ENCODE results near the gene ACADL.
A peak's percentile ranks its signal among the peaks of the same experiment; 100 is the strongest.

ACADL gene

DNA sequence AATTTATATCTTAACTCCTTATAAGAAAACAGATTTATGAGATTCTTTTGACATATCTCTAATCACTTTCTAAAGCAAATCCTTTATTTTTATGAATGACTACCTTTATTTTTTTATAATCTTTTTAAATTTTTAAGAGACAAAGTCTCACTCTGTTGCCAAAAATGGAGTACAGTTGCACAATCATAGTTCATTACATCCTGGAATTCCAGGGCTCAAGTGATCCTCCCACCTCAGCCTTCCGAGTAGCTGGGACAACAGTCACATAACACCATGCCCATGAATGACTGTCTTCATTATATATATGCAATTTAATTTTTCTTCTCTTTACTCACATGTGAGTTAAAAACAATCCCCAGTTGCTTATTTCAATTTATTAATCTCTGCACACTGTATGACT lies 21.7 kb downstream of the ACADL start:
- TF ChIP-seq, protein P1, sequence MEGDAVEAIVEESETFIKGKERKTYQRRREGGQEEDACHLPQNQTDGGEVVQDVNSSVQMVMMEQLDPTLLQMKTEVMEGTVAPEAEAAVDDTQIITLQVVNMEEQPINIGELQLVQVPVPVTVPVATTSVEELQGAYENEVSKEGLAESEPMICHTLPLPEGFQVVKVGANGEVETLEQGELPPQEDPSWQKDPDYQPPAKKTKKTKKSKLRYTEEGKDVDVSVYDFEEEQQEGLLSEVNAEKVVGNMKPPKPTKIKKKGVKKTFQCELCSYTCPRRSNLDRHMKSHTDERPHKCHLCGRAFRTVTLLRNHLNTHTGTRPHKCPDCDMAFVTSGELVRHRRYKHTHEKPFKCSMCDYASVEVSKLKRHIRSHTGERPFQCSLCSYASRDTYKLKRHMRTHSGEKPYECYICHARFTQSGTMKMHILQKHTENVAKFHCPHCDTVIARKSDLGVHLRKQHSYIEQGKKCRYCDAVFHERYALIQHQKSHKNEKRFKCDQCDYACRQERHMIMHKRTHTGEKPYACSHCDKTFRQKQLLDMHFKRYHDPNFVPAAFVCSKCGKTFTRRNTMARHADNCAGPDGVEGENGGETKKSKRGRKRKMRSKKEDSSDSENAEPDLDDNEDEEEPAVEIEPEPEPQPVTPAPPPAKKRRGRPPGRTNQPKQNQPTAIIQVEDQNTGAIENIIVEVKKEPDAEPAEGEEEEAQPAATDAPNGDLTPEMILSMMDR (conservative IDR thresholded peaks at IDR 0.05) = no peak
- TF ChIP-seq ZFX (IDR thresholded peaks at IDR 0.05) = no peak
- no peak overlapping the region; the same call in 1 of the 2 replicates for H3K27ac ChIP-seq

GRCh38 chr2:210203147-210203546 lies 22.1 kb downstream of the ACADL start:
- TF ChIP-seq, protein P1 (conservative IDR thresholded peaks at IDR 0.05) = no peak
- no peak for TF ChIP-seq ZFX (IDR thresholded peaks at IDR 0.05)
- no peak overlapping the region for H3K27ac ChIP-seq

DNA sequence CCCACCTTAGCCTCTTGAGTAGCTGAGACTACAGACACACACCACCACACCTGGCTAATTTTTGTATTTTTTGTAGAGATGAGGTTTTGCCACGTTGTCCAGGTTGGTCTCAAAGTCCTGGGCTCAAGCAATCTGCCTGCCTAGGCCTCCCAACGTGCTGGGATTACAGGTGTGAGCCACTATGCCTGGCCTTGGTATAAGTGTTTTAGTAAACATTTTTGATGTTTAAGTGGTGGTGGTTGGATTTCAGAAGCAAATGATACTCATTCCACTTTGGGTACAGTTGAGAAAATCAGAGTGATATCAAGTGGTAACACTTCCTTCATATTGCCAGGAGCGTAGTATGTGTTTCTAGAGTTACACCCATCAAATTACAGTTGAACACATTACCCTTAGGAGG lies 25.4 kb downstream of the ACADL start:
- peak overlapping the region; percentile 43; the same call in 1 of the 2 replicates for H3K27ac ChIP-seq
- TF ChIP-seq, protein P1 (conservative IDR thresholded peaks at IDR 0.05) = no peak
- TF ChIP-seq ZFX (IDR thresholded peaks at IDR 0.05) = no peak

- no peak for TF ChIP-seq ZFX (IDR thresholded peaks at IDR 0.05)
- TF ChIP-seq, protein P1 (conservative IDR thresholded peaks at IDR 0.05) = peak; percentile 82
These were observed 26.0 kb downstream of the ACADL start for GRCh38 chr2:210199186-210199765.

DNA sequence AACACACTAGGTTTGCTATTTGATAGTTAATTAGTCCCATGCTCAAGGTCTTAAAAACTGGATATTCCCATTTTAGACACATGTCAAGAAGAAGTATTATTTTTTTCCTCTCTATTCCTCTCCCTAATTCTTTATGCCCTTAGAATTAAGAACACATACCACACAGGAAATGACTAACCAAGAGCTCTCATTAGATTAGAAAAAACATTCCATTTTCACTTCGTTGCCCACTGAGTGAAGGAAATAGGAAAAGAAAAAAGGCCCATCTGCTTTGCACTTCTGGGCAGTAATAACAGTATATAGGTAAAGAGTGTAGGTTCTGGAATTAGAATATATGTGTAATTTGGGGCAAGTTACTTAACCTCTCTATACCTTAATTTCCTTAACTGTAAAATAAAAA lies 26.9 kb downstream of the ACADL start:
- no peak overlapping the region for H3K27ac ChIP-seq
- TF ChIP-seq, protein P1 (conservative IDR thresholded peaks at IDR 0.05) = no peak
- TF ChIP-seq ZFX (IDR thresholded peaks at IDR 0.05) = no peak

More at GRCh38 chr2:210199186-210199765, 26.0 kb downstream of the ACADL start:
- peak overlapping the region; percentile 43; the same call in 1 of the 2 replicates for H3K27ac ChIP-seq

- no peak overlapping the region for H3K27ac ChIP-seq
- TF ChIP-seq, protein P1 (conservative IDR thresholded peaks at IDR 0.05) = no peak
- TF ChIP-seq ZFX (IDR thresholded peaks at IDR 0.05) = no peak
These were observed 27.5 kb downstream of the ACADL start for GRCh38 chr2:210197720-210198119.

DNA sequence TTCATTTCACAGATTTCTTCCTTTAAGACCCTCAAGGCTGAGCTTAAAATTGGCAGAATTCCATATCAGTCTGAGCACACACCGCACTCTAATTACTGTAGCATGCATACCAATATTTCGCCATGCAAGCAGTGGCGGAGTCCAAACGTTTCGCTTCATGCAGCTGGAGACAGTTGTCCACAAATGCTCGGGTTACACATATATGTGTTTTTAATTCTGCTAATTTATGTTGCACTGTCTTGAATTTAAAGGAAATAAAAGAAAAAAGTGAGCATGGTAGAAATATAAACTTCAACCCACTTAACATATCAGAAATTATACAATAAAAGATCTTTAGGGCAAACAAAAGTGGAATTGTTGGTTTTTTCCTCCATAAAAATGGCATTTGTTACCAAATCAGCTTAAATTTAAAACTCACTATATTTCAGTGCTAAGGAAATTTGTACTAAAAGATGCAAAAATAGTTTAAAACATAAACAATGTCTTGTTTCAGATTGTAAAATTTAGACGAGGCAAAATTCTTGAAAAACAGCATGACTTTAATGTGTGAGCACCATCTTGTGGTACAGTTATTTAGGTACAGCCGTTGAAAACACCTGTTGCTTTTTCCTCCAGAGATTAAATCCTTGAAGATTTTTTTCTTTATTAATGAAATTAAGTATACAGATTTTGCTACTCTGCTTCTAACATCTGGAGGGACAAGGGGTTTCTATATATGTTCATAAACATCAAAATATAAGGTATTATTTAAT lies 30.0 kb downstream of the ACADL start:
- TF ChIP-seq, protein P1 (conservative IDR thresholded peaks at IDR 0.05) = peak; percentile 78
- TF ChIP-seq ZFX (IDR thresholded peaks at IDR 0.05) = no peak
- H3K27ac ChIP-seq = no peak overlapping the region
